GM19043 (cell line): ENCODE results near the gene DNAJA2.
A peak's percentile ranks its signal among the peaks of the same experiment; 100 is the strongest.
"Not testable (repeated sequence)": the region's sequence is repeated elsewhere in the genome, so short reads cannot be mapped to it uniquely, and the experiment has no call there.

Experiments
- ATAC-seq: cut with Tn5 transposase; IDR thresholded peaks from one replicate; pipeline ENCODE4 v1.9.1; 2021; ENCODE audit warnings: low read depth; ENCODE audit not compliant: unreplicated experiment

Gene DNAJA2

GRCh38 chr16:46973207-46973995 lies at the start of gene DNAJA2:
Gene DNAJA2 (minus strand): TSS chr16:46973674. CDS start chr16:46973572, 102 bp downstream.
- ATAC-seq = peak; percentile 77

GRCh38 chr16:47019568-47019967 lies 46.1 kb upstream of the DNAJA2 start:
- no peak for ATAC-seq

GRCh38 chr16:47018223-47018891 lies 44.9 kb upstream of the DNAJA2 start:
- ATAC-seq = peak; percentile 99

DNA sequence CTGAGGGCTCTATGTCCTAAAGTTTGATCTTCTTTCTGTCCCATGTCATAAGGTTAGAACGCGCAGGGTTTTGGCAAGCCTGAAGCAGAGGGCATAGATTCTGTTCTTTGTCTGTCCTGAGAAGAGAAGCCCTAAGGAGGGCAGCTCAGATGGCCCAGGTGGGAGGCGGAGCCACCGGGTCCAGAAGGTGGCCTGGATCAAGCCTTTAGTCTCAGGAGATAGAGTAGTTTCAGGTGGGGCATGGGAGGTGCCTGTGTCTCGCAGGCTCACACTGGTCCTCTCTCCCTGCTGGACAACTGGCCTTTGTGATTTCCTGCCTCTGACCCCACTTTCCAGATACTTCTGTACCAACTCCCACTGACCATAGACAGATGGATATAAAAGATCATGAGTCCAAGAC lies 44.2 kb upstream of the DNAJA2 start:
- ATAC-seq = no peak

- no peak for ATAC-seq
Observed at GRCh38 chr16:47016700-47017133, 43.2 kb upstream of the DNAJA2 start.

DNA sequence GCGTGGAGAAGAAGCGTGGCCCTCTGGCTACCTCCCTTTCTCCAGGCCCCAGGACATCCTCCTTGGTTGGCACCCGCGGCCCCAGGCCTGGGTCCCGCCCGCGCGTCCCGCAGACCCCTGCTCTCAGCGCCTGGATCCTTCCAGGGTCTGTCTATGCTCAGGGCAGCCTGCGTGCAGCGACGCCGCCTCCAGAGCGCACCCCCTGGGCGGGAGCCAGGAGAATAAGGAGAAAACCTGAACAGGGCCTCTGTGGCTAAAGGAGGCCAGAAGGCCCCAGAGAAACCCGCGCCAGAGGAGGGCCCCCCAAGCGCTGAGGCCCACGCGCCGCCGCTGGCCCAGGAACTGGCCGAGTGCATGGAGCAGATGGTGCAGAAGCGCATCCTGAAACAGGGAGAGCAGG lies 40.4 kb upstream of the DNAJA2 start:
- ATAC-seq = no peak

- no peak for ATAC-seq
Observed at GRCh38 chr16:47013172-47013571, 39.7 kb upstream of the DNAJA2 start.

GRCh38 chr16:47010812-47011211 lies 37.3 kb upstream of the DNAJA2 start:
- ATAC-seq = not testable (repeated sequence)

DNA sequence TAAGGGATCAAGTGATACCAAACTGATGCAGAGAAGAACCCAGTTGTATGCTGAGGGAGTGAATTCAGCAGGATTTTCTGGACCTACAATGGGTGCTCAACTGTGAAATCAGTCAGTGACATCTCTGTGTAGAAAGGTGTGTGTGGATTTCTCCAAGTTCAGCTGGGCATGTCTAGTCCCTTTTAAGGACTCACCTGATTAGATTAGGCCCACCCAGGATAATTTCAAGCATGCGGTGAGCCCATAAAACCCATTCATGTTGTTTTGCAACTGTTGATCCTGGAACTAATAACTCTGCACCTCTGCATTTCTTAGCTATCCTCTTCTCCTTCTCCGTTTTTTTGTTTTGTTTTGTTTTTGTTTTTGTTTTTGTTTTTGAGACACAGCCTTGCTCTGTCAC lies 35.1 kb upstream of the DNAJA2 start:
- ATAC-seq = no peak

- ATAC-seq = no peak
Observed at GRCh38 chr16:47008174-47008573, 34.7 kb upstream of the DNAJA2 start.

GRCh38 chr16:47004652-47005051 lies 31.2 kb upstream of the DNAJA2 start:
- no peak for ATAC-seq

DNA sequence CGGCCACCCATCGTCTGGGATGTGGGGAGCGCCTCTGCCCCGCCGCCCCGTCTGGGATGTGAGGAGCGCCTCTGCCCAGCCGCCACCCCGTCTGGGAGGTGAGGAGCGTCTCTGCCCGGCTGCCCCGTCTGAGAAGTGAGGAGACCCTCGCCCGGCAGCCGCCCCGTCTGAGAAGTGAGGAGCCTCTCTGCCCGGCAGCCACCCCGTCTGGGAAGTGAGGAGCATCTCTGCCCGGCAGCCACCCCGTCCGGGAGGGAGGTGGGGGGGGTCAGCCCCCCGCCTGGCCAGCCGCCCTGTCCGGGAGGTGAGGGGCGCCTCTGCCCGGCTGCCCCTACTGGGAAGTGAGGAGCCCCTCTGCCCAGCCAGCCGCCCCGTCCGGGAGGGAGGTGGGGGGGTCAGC lies 26.6 kb upstream of the DNAJA2 start:
- ATAC-seq = not testable (repeated sequence)

GRCh38 chr16:46997844-46998243 lies 24.4 kb upstream of the DNAJA2 start:
- ATAC-seq = no peak

GRCh38 chr16:46996952-46997458 lies 23.5 kb upstream of the DNAJA2 start:
- ATAC-seq = no peak

DNA sequence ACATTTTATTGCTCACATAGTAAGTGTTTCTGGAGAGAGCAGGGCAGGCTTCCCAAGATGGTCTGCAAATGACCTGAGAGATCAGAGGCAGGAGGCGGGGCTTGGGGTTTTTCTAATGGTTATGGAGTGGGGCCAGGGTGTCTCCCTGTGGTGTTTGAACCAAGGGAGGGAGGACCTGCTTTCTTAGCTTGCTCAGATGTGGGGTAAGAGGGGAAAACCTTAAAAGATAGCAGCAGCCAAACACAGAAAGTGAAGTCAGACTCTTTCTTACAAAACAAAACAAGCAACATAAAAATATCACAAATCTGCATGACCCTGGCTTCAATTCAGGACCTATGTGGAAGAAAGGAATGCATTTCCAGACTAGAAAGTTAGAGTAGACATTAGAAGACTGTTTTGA lies 22.9 kb upstream of the DNAJA2 start:
- ATAC-seq = no peak

- ATAC-seq = no peak
Observed at GRCh38 chr16:46991729-46992704, 18.5 kb upstream of the DNAJA2 start.

DNA sequence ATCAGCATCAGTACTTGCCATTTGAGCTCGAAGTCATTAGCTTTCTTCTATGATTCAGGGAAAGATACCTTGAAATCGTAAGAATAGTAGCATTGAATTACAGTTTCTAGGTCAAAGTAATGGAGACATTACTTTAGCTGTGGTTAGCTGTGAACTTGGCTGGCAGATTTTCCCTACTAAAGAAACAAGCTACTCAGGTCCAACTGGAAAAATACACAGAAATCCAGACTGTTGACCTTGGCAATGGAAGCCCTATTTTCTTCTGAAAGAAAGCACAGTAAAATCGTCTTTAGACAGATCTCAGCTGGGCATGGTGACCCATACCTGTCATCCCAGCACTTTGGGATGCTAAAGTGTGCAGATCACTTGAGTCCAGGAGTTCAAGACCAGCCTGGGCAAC lies 13.4 kb upstream of the DNAJA2 start:
- no peak for ATAC-seq

DNA sequence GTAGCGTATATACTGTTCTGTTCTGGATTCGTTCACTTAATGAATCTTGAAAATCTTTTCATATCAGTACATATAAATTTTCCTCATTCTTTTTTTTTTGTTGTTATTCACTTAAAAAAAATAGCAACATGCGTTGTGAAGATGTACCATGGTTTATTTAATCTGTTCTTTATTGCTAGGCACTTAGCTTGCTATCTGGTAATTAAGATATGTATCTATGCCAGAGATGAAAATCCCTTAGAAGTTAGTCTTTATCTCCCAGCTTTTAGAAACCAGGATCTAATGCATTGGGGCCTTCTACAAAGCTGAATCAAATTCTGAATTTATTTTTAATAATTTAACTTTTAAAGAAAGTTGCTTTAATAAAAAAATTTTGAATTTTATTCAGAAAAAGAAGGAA lies 13.0 kb upstream of the DNAJA2 start:
- no peak for ATAC-seq

- no peak for ATAC-seq
Observed at GRCh38 chr16:46982335-46982734, 8.9 kb upstream of the DNAJA2 start.

DNA sequence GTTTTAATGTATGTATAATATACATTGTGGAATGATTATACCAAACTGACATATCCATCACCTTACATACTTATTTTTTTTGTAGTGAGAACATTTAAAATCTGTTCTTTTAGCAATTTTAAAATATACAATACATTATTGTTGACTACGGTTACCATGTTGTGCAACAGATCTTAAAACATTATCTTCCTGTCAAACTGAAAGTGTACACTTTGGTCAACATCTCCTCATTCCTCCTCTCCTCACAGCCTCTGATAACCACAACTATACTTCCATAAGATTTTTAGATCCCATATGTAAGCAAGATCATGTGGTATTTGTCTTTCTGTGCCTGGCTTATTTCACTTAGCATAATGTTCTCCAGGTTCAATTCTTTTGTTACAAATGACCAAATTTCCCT lies 7.5 kb upstream of the DNAJA2 start:
- no peak for ATAC-seq

DNA sequence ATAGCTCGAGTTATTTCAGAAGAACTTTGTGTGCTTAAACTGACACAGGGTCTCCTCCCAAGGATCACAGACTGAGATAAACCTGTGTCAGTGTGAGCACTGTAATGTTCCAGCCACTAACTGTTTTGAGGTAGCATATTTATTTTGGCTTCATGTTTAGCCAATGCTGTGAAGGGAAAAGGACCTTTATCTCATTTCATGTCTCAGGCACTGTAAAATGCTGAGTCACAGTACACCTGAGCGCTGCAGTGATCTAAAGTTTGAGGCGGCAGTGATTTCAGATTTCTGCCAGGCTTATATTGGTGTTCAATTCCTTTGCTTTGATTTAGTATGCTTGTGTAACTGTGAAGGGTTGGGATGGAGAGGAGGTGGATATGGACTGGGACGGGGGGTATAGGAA lies 3.1 kb upstream of the DNAJA2 start:
- ATAC-seq = no peak
